Tibial nerve (tissue), 4 donors: Measurements from ENCODE around the gene UNC45B. TPM values are rescaled to one million over a fixed set of nuclear protein-coding genes. Genes with fewer than 3 reads are reported as not detected.
"Not testable (repeated sequence)": the region's sequence is repeated elsewhere in the genome, so short reads cannot be mapped to it uniquely, and the experiment has no call there.

Experiments used
- DNase-seq, 2 donors: peaks; one replicate each; pipeline ENCODE4 v3.0.0-alpha.2; 2019; ENCODE audit warnings: low spot score in 2 of 2
- H3K27ac ChIP-seq, 4 donors: fragments of 200-600 bp; sonication (generic) in 3 of 4; one replicate each; pipeline ENCODE4 v1.5.1; 2017 to 2019; ENCODE audit warnings: mild to moderate bottlenecking in 1 of 4
- H3K27me3 ChIP-seq, 2 donors: fragments of 200-600 bp; sonication (generic) in 1 of 2; one replicate each; pipeline versions ENCODE4 v1.5.1 to v1.6.0; 2017 to 2019
- H3K36me3 ChIP-seq, 3 donors: fragments of 200-600 bp; sonication (generic); one replicate each; pipeline ENCODE4 v1.5.1; 2018 to 2019
- H3K4me1 ChIP-seq, 4 donors: fragments of 200-600 bp; sonication (generic) in 3 of 4; one replicate each; pipeline ENCODE4 v1.5.1; 2017 to 2019
- H3K4me3 ChIP-seq, 4 donors: fragments of 200-600 bp; sonication (generic) in 3 of 4; one replicate each; pipeline ENCODE4 v1.5.1; 2017 to 2019; ENCODE audit warnings: mild to moderate bottlenecking in 1 of 4, moderate library complexity in 1 of 4
- H3K9me3 ChIP-seq, 4 donors: fragments of 200-600 bp; sonication (generic) in 3 of 4; one replicate each; pipeline ENCODE4 v1.5.1; 2017 to 2019
- EP300 ChIP-seq, 2 donors: sonication (generic); formaldehyde crosslinking; IDR thresholded peaks; one replicate each; pipeline ENCODE4 v1.6.1; 2017; ENCODE audit warnings: antibody characterized with exemption in 2 of 2, mild to moderate bottlenecking in 1 of 2
- POLR2A ChIP-seq, 2 donors: fragments of 450-650 bp; IDR thresholded peaks; one replicate each; pipeline ENCODE4 v1.6.1; 2017; ENCODE audit warnings: antibody characterized with exemption in 2 of 2, mild to moderate bottlenecking in 2 of 2, moderate library complexity in 2 of 2
- WGBS, 2 donors: methylation state at CpG; one replicate each; pipeline ENCODE4 v1.1.5; 2018; 5-methylcytosine and 5-hydroxymethylcytosine counted together
- total RNA-seq, 4 donors: library from RNA; depleted of rRNA; stranded (reverse); fragments of >200 nt; gene quantifications; one replicate each; pipeline ENCODE4 v1.1.0, GENCODE V29; 2016
- TF ChIP-seq, protein P1 (sequence below), 5 experiments: fragments of 200-600 bp in 3 of 5; fragments of 450-650 bp in 2 of 5; sonication (generic) in 3 of 5; IDR thresholded peaks; one replicate each; pipeline ENCODE4 v1.5.1; 2016 to 2019; ENCODE audit warnings: antibody characterized with exemption in 5 of 5, mild to moderate bottlenecking in 3 of 5, moderate library complexity in 2 of 5

The UNC45B gene
- total RNA-seq, 4 donors from 2014 or later = not detected

DNA sequence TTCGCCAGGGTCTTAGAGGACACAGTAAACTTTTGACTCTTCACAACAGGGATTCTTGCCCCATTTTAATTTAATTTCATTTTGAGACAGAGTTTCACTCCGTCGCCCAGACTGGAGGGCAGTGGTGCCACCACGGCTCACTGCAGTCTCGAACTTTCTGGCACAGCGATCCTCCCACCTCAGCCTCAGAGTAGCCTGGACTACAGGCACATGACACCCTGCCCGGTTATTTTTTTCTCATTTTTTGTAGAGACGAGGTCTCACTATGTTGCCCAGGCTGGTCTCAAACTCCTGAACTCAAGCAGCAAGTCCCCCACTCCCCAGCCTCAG lies 5.2 kb upstream of the UNC45B start:
- H3K27ac ChIP-seq = peak overlapping the region in 1 of 4 donors; percentile 42

DNA sequence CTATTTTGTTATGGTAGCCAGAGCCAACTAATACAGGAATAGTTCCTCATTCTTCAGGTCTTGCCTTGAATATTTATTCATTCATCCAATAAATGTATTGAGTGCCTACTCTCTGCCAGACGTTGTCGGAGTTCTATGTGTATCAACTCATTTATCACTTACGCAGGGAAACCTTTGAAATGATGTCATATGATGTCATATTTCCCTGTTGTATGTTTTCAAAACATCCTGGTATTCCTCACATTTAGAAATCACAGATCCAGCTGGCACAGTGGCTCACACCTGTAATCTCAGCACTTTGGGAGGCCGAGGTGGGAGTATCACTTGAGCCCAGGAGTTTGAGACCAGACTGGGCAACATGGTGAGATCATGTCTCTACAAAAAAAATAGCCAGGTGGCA lies 2.8 kb upstream of the UNC45B start:
- Histone ChIP-seq H3K36me3 (peaks cover 0 to 1% (median 0%) of the 10 kb centered on the region in 3 donors), H3K4me3 (no peak overlapping the region), H3K27ac (no peak overlapping the region), H3K27me3 (no peaks in the 10 kb centered on the region), H3K9me3 (no peaks in the 10 kb centered on the region), H3K4me1 (peaks cover 0 to 21% (median 9%) of the 10 kb centered on the region in 4 donors)
- 73 to 83% methylated on average over 4 of the region's 4 CpGs for WGBS, 2 donors
- TF ChIP-seq EP300 (IDR thresholded peaks at IDR 0.05) (no peak), POLR2A (IDR thresholded peaks at IDR 0.05) (no peak)
- TF ChIP-seq, protein P1, sequence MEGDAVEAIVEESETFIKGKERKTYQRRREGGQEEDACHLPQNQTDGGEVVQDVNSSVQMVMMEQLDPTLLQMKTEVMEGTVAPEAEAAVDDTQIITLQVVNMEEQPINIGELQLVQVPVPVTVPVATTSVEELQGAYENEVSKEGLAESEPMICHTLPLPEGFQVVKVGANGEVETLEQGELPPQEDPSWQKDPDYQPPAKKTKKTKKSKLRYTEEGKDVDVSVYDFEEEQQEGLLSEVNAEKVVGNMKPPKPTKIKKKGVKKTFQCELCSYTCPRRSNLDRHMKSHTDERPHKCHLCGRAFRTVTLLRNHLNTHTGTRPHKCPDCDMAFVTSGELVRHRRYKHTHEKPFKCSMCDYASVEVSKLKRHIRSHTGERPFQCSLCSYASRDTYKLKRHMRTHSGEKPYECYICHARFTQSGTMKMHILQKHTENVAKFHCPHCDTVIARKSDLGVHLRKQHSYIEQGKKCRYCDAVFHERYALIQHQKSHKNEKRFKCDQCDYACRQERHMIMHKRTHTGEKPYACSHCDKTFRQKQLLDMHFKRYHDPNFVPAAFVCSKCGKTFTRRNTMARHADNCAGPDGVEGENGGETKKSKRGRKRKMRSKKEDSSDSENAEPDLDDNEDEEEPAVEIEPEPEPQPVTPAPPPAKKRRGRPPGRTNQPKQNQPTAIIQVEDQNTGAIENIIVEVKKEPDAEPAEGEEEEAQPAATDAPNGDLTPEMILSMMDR (IDR thresholded peaks at IDR 0.05) = no peak
- DNase-seq = no peak

More for the DNA sequence above, 5.2 kb upstream of the UNC45B start:
- Histone ChIP-seq H3K4me1 (peaks cover 0 to 21% (median 9%) of the 10 kb centered on the region in 4 donors), H3K36me3 (peaks cover 0 to 25% (median 2%) of the 10 kb centered on the region in 3 donors), H3K9me3 (no peaks in the 10 kb centered on the region), H3K27me3 (no peaks in the 10 kb centered on the region), H3K4me3 (peak overlapping the region; percentile 70 to 93 (median 76))
- DNase-seq = no peak
- TF ChIP-seq, protein P1 (IDR thresholded peaks at IDR 0.05) = peak in 1 of 5 experiments; percentile 6
- no peak for TF ChIP-seq POLR2A (IDR thresholded peaks at IDR 0.05)
- 63 to 67% methylated on average over 8 of the region's 8 CpGs for WGBS, 2 donors

DNA sequence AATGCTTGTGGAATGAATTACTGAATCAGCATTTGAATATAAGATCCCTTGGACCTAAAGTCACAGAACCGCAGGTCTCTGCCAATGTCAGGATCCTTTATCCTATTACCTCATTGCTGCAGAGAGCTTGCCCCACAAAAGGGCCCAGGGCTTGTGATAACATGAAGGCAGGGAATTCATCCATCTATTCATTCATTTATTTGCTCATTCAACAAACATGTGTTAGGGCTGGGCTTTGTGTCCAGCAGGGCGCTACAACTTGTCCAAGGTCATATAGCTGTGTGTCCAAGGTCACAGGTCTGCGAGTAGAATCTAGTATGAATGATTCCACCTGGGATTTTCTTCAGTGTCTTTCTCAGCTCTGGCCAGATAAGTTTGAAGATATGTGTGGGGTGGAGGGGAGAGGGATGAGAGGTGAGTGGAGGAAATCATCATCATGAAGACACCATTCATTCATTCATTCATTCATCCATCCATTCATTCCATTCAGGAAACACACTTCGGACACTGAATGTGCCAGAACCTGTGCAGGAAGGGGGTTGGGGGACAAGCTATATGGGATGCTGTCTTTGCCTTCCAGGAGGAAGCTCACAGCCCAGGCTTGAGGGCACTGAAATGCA lies 1.3 kb upstream of the UNC45B start:
- no peaks in the 10 kb centered on the region for H3K36me3 ChIP-seq
- peaks cover 0 to 8% (median under 1%) of the 10 kb centered on the region in 4 donors for H3K4me1 ChIP-seq
- TF ChIP-seq EP300 (IDR thresholded peaks at IDR 0.05) (no peak), POLR2A (IDR thresholded peaks at IDR 0.05) (no peak)
- TF ChIP-seq, protein P1 (IDR thresholded peaks at IDR 0.05) = no peak
- H3K27ac ChIP-seq = no peak overlapping the region
- H3K9me3 ChIP-seq = no peaks in the 10 kb centered on the region
- H3K4me3 ChIP-seq = no peak overlapping the region
- H3K27me3 ChIP-seq = no peaks in the 10 kb centered on the region
- WGBS, 2 donors = 48 to 67% methylated on average over 4 of the region's 4 CpGs
- DNase-seq = no peak

DNA sequence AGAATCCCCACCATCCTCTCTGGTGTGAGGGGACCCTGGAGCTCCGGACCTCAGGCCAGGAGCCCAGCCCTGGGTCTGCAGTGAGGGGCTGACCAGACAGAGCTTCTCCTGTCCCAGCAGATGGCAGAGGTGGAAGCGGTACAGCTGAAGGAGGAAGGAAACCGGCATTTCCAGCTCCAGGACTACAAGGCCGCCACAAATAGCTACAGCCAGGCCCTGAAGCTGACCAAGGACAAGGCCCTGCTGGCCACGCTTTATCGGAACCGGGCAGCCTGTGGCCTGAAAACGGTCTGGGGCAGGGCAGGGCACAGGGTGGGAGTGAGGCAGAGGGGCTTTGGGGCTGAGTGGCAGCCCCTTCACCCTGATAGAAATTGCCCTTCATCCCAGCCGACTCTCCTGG lies 527 bp downstream of the UNC45B start:
- no peak for TF ChIP-seq EP300 (IDR thresholded peaks at IDR 0.05)
- TF ChIP-seq POLR2A (IDR thresholded peaks at IDR 0.05) = no peak
- TF ChIP-seq, protein P1 (IDR thresholded peaks at IDR 0.05) = no peak
- no peak overlapping the region for H3K27ac ChIP-seq
- no peak overlapping the region for H3K4me3 ChIP-seq
- H3K36me3 ChIP-seq = no peaks in the 10 kb centered on the region
- WGBS, 2 donors = 56 to 73% methylated on average over 5 to 8 of the region's 9 CpGs
- no peaks in the 10 kb centered on the region for H3K4me1 ChIP-seq
- no peaks in the 10 kb centered on the region for H3K27me3 ChIP-seq
- H3K9me3 ChIP-seq = no peaks in the 10 kb centered on the region
- DNase-seq = no peak

DNA sequence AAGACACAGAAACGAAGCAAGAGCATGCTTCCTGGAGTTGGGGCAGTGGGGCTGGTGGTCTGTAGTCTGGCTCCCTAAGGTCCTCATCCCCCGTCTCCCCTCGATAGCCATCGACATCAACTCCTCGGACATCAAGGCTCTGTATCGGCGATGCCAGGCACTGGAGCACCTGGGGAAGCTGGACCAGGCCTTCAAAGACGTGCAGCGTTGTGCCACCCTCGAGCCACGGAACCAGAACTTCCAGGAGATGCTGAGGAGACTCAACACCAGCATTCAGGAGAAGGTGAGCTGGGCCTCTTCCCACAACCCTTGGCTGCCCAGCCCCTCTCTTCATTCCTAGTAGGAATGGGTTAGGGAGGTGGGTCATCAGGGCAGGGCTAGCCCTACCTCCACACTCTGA lies 2.3 kb downstream of the UNC45B start:
- Histone ChIP-seq H3K27ac (no peak overlapping the region), H3K9me3 (no peaks in the 10 kb centered on the region), H3K4me1 (no peaks in the 10 kb centered on the region), H3K36me3 (no peaks in the 10 kb centered on the region), H3K27me3 (no peaks in the 10 kb centered on the region), H3K4me3 (no peak overlapping the region)
- 89 to 91% methylated on average over 11 of the region's 11 CpGs for WGBS, 2 donors
- TF ChIP-seq, protein P1 (IDR thresholded peaks at IDR 0.05) = no peak
- TF ChIP-seq POLR2A (IDR thresholded peaks at IDR 0.05) (no peak), EP300 (IDR thresholded peaks at IDR 0.05) (no peak)
- no peak for DNase-seq

DNA sequence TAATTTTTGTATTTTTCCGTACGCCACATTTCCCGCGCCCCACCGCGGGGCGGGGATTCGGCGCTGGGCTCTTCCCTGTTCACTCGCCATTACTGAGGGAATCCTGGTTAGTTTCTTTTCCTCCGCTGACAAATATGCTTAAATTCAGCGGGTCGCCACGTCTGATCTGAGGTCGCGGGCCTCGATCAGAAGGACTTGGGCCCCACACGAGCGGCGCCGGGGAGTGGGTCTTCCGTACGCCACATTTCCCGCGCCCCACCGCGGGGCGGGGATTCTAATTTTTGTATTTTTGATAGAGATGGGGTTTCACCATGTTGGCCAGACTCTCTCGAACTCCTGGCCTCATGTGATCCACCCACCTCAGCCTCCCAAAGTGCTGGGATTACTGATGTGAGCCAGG lies 3.5 kb downstream of the UNC45B start:
- not testable (repeated sequence) for DNase-seq, H3K36me3 ChIP-seq, H3K27ac ChIP-seq, H3K4me1 ChIP-seq, H3K9me3 ChIP-seq, H3K27me3 ChIP-seq, H3K4me3 ChIP-seq
- WGBS, 2 donors = 90 to 92% methylated on average over 29 of the region's 29 CpGs
